Subcutaneous abdominal adipose tissue (tissue), 5 donors: ENCODE measurements around the gene SUCLG2.

Source experiments
- H3K27ac ChIP-seq: one replicate; pipeline ENCODE4 v1.7.0; 2013; ENCODE audit warnings: low read depth, mild to moderate bottlenecking, inconsistent platforms, low read length, moderate library complexity
- H3K27me3 ChIP-seq, 5 donors: one replicate each; pipeline ENCODE4 v1.7.0; 2013; ENCODE audit warnings: low read length in 5 of 5, inconsistent platforms in 1 of 5; ENCODE audit not compliant: control insufficient read depth in 5 of 5, insufficient read depth in 4 of 5
- H3K36me3 ChIP-seq, 5 donors: one replicate each; pipeline ENCODE4 v1.7.0; 2013; ENCODE audit warnings: low read length in 5 of 5; ENCODE audit not compliant: control insufficient read depth in 5 of 5, insufficient read depth in 5 of 5
- H3K4me1 ChIP-seq, 5 donors: one replicate each; pipeline ENCODE4 v1.7.0; 2013; ENCODE audit warnings: low read length in 5 of 5, mild to moderate bottlenecking in 3 of 5, moderate library complexity in 1 of 5; ENCODE audit not compliant: control insufficient read depth in 5 of 5, insufficient read depth in 5 of 5
- H3K4me3 ChIP-seq, 5 donors: one replicate each; pipeline ENCODE4 v1.7.0; 2013; ENCODE audit warnings: low read length in 5 of 5, low read depth in 1 of 5
- H3K9ac ChIP-seq, 5 donors: one replicate each; pipeline ENCODE4 v1.7.0; 2013; ENCODE audit warnings: low read length in 5 of 5, mild to moderate bottlenecking in 4 of 5, moderate library complexity in 3 of 5
- H3K9me3 ChIP-seq, 5 donors: one replicate each; pipeline ENCODE4 v1.7.0; 2013; ENCODE audit warnings: low read length in 5 of 5; ENCODE audit not compliant: control insufficient read depth in 5 of 5
- donor health status: healthy.
- donor health status: healthy.
- donor health status: healthy.
- donor health status: healthy.
- donor health status: healthy.

The SUCLG2 gene

DNA sequence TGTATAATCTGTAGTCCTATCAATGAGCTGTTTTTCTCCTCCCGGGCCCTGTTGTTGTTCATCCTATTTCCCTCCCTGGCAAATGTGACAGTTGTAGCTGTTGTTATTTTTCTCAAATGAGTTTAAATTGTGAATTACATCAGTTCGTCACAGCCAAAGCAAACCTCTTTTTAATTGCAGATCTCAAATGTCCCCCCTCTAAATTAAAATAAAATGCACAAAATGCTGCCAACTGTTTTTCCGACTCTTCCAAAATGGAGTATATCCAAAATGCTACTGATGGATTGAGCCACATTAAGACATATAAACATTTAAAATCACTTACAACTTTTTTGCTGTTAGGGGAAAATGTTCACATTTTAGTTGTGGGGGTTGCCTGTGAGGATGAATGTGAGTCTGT is 29.8 kb upstream of the SUCLG2 start:
- Histone ChIP-seq H3K9ac (no peak overlapping the region), H3K4me1 (no peaks in the 10 kb centered on the region), H3K27me3 (no peaks in the 10 kb centered on the region), H3K36me3 (peaks cover 0 to 8% (median 0%) of the 10 kb centered on the region in 5 donors), H3K27ac (no peak overlapping the region), H3K9me3 (no peaks in the 10 kb centered on the region), H3K4me3 (no peak overlapping the region)

DNA sequence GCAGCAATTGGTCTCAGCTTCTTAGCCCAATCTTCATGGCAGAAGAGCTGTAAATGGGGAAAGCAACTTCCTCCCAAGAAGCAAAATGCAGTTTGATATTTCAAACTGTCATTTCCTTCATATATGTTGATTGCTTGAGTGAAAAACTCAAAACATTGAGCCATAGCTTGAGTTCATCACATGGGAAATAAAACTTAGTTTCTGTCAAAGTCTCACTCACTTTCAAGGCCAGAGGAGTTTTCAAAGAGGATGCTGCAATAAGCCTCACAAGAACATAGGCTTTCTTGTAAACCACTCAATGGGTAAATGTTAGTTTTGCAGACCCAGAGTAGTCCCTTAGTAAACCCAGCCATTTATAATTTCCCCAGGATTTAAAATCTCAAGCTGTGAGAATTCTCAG is 29.1 kb upstream of the SUCLG2 start:
- H3K4me1 ChIP-seq: no peaks in the 10 kb centered on the region
- H3K9me3 ChIP-seq: no peaks in the 10 kb centered on the region
- H3K36me3 ChIP-seq: peaks cover 0 to 8% (median 0%) of the 10 kb centered on the region in 5 donors
- no peaks in the 10 kb centered on the region for H3K27me3 ChIP-seq
- H3K4me3 ChIP-seq: no peak overlapping the region
- H3K9ac ChIP-seq: no peak overlapping the region
- no peak overlapping the region for H3K27ac ChIP-seq

DNA sequence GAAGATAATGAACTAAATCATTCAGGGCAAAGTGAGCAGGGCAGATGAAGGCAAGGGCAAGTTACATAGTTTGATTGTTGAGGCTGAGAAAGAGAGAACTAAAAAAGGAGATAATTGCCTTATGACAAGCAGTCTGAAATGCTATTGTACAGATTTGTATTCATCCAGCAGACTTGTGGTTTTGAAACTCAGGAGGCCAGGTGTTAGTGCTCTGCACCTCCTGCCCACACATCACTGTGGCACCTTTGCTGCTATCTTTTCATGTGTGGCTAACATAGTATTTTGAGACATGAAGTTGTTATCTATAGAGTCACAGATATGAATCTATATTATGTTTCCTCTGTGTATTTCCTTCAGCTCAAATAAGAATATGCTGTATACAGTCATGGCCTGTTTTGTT is 24.3 kb upstream of the SUCLG2 start:
- no peaks in the 10 kb centered on the region for H3K27me3 ChIP-seq
- H3K4me1 ChIP-seq: no peaks in the 10 kb centered on the region
- H3K4me3 ChIP-seq: no peak overlapping the region
- H3K27ac ChIP-seq: no peak overlapping the region
- H3K9ac ChIP-seq: no peak overlapping the region
- H3K36me3 ChIP-seq: peaks cover 0 to 5% (median 0%) of the 10 kb centered on the region in 5 donors
- peaks cover 0 to 2% (median 0%) of the 10 kb centered on the region in 5 donors for H3K9me3 ChIP-seq

DNA sequence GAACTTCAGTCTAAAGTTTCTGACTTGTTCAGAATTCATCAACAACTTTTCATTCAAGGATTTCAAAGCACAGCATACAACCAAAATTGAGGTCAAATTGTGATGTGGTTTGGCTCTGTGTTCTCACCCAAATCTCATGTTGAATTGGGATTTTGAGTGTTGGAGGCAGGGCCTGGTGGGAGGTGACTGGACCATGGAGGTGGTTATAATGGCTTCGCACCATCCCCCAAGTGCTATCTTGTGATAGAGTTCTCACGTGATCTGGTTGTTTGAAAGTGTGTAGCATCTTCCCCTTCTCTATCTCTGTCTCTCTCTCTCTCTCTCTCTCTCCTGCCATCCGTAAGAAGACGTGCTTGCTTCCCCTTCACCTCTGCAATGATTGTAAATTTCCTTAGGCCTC is 19.6 kb upstream of the SUCLG2 start:
- Histone ChIP-seq H3K9me3 (peaks cover 0 to 2% (median 0%) of the 10 kb centered on the region in 5 donors), H3K9ac (no peak overlapping the region), H3K4me3 (no peak overlapping the region), H3K36me3 (no peaks in the 10 kb centered on the region), H3K4me1 (no peaks in the 10 kb centered on the region), H3K27me3 (no peaks in the 10 kb centered on the region), H3K27ac (no peak overlapping the region)

DNA sequence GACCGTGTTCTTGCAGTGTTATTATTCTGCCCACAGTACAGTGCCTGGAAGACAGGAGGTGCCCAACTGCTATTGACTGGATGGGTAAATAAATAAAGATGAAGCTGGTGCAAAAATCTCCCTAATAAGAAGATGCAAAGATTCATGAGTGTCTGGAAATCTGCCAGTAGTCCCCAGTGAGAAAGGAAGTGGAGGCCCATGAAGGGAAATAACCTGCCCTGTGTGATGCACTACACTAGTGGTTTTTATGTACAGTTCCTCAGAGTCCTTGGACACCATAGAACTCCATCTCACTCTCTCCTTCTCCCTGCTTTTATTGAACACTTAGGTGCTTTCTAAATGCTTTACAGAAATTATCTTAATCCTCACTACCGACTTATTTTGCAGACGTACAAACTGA is 8.3 kb upstream of the SUCLG2 start:
- H3K4me1 ChIP-seq: no peaks in the 10 kb centered on the region
- no peaks in the 10 kb centered on the region for H3K9me3 ChIP-seq
- no peaks in the 10 kb centered on the region for H3K27me3 ChIP-seq
- H3K36me3 ChIP-seq: no peaks in the 10 kb centered on the region
- no peak overlapping the region for H3K9ac ChIP-seq
- H3K4me3 ChIP-seq: no peak overlapping the region
- H3K27ac ChIP-seq: no peak overlapping the region

DNA sequence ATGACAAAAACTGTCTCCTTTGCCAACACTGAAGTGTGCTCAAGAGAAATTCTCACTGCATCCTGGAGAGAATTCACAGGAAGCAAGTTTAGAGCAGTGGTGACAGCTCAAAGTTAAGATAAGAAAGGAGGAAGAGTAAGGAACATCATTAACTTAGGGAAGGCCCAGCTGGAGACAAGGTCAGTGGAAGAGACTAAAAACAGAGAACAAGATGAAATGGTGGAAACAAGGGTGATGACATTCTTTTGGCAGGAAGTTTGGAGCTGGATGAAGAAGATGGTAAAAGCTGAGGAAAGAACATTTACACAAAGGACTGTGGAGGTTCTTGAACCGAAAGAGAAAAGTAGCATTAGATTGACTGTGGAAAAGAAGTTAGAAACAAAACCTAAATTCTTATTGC is 6.7 kb upstream of the SUCLG2 start:
- H3K27me3 ChIP-seq: no peaks in the 10 kb centered on the region
- H3K9me3 ChIP-seq: no peaks in the 10 kb centered on the region
- H3K27ac ChIP-seq: no peak overlapping the region
- H3K4me3 ChIP-seq: no peak overlapping the region
- no peak overlapping the region for H3K9ac ChIP-seq
- H3K36me3 ChIP-seq: no peaks in the 10 kb centered on the region
- H3K4me1 ChIP-seq: no peaks in the 10 kb centered on the region

DNA sequence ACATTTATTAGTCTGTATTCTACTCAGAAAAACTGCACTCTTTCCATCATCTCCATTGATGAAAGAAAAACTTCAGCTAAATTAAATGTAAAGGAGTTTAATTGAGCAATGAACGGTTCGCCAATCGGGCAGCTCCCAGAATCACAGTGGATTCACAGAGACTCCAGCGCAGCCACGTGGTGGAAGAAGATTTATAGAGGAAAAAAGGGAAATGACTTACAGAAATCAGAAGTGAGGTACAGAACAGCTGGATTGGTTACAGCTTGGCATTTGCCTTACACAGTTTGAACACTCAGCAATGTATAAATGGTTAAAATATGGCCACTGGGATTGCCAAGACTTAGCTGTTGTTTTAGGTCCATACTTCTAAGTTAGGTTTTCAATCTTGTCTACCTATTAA is 2.8 kb upstream of the SUCLG2 start:
- Histone ChIP-seq H3K27me3 (no peaks in the 10 kb centered on the region), H3K27ac (no peak overlapping the region), H3K4me3 (no peak overlapping the region), H3K36me3 (no peaks in the 10 kb centered on the region), H3K9me3 (no peaks in the 10 kb centered on the region), H3K9ac (no peak overlapping the region), H3K4me1 (peaks cover 0 to 18% (median 18%) of the 10 kb centered on the region in 5 donors)

DNA sequence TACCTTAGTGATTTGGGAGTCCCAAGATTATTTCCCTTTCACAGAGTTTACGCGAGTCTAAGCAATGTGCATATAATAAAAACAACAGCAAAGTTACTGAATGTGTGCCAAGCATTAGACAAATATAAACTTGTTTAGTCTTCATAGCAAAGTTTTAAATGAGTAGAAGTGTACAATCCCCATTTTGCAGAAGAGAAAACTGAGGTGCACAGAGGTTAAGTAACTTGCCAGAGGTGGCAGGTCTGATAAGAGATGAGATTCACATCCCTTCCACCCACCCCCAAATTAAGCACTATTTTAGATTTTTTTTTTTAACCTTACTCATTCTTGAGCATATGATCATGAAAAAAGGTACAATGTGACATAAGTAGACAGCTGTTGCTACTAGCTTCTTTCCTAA is 2.2 kb upstream of the SUCLG2 start:
- Histone ChIP-seq H3K36me3 (no peaks in the 10 kb centered on the region), H3K9me3 (no peaks in the 10 kb centered on the region), H3K4me1 (peaks cover 0 to 18% (median 18%) of the 10 kb centered on the region in 5 donors), H3K4me3 (no peak overlapping the region), H3K27ac (no peak overlapping the region), H3K9ac (no peak overlapping the region), H3K27me3 (no peaks in the 10 kb centered on the region)

DNA sequence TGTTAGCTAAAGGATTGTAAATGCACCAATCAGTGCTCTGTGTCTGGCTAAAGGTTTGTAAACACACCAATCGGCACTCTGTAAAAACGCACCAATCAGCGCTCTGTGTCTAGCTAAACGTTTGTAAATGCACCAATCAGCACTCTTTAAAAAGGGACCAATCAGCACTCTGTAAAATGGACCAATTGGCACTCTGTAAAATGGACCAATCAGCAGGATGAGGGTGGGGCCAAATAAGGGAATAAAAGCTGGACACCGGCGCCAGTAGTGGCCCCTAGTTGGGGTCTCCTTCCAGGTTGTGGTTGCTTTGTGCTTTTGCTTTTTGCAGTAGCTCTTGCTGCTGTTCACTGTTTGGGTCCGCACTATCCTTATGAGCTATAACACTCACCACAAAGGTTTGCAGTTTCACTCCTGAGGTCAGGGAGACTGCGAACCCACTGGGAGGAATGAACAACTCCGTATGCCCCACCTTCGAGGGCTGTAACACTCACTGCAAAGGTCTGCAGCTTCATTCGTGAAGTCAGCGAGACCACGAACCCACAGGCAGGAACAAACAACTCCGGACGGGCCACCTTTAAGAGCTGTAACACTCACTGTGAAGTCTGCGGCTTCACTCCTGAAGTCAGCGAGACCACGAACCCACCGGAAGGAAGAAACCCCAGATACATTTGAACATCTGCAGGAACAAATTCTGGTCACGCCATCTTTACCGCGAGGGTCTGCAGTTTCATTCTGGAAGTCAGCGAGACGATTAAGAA is 1.1 kb upstream of the SUCLG2 start:
- no peak overlapping the region for H3K27ac ChIP-seq
- H3K4me3 ChIP-seq: peak overlapping the region; percentile 74 to 95 (median 87)

DNA sequence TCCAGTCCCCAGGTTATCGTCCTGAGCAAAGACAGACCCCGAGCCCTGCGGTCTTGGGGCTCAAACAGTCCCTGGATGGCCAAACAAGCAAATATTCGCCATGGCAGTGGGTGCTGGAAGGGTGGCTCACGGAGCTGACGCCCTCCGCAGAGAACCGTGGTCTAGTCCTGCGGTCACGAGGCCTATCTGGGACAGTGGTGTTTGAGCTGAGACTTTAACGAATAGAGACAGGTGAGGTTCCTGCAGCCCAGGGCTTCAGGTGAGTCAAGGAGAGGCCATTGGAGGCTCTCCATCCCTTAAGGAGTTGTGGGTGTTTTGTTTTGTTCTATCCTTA is 399 bp upstream of the SUCLG2 start:
- H3K4me3 ChIP-seq: peak overlapping the region; percentile 74 to 95 (median 87)
- H3K27ac ChIP-seq: peak overlapping the region; percentile 81
- no peaks in the 10 kb centered on the region for H3K27me3 ChIP-seq
- peak overlapping the region; percentile 86 to 91 (median 89) for H3K9ac ChIP-seq
- peaks cover 0 to 18% (median 18%) of the 10 kb centered on the region in 5 donors for H3K4me1 ChIP-seq
- H3K9me3 ChIP-seq: no peaks in the 10 kb centered on the region
- no peaks in the 10 kb centered on the region for H3K36me3 ChIP-seq

More for the DNA sequence above, 1.1 kb upstream of the SUCLG2 start:
- H3K27me3 ChIP-seq: no peaks in the 10 kb centered on the region
- H3K36me3 ChIP-seq: no peaks in the 10 kb centered on the region
- no peak overlapping the region for H3K9ac ChIP-seq
- peaks cover 0 to 18% (median 18%) of the 10 kb centered on the region in 5 donors for H3K4me1 ChIP-seq
- no peaks in the 10 kb centered on the region for H3K9me3 ChIP-seq
